Esophagus muscularis mucosa (tissue), 4 donors: ENCODE measurements around the gene CST9L. TPM values are rescaled to one million over a fixed set of nuclear protein-coding genes. Genes with fewer than 3 reads are reported as not detected.

ENCODE experiments used
- DNase-seq: peaks from one replicate; pipeline ENCODE4 v3.0.0-alpha.2; 2017; ENCODE audit errors: extremely low spot score
- H3K27ac ChIP-seq, 4 donors: fragments of 200-600 bp; sonication (generic); replicated peaks in 1 of 4; 1 replicate in 3 of 4; 2 replicates in 1 of 4; pipeline ENCODE4 v1.5.1; 2016 to 2019; ENCODE audit warnings: mild to moderate bottlenecking in 1 of 4
- H3K27me3 ChIP-seq, 4 donors: fragments of 200-600 bp; sonication (generic); one replicate each; pipeline versions ENCODE4 v1.5.1 to v1.6.0; 2016 to 2019
- H3K36me3 ChIP-seq, 4 donors: fragments of 200-600 bp; sonication (generic); one replicate each; pipeline ENCODE4 v1.5.1; 2016 to 2019
- H3K4me1 ChIP-seq, 4 donors: fragments of 200-600 bp; sonication (generic); one replicate each; pipeline ENCODE4 v1.5.1; 2016 to 2019
- H3K4me3 ChIP-seq, 4 donors: fragments of 200-600 bp; sonication (generic); 1 replicate in 2 of 4; 2 replicates in 2 of 4; pipeline ENCODE4 v1.5.1; 2016 to 2019; ENCODE audit warnings: mild to moderate bottlenecking in 4 of 4, moderate library complexity in 1 of 4
- H3K9me3 ChIP-seq, 4 donors: fragments of 200-600 bp; sonication (generic); 1 replicate in 3 of 4; 2 replicates in 1 of 4; pipeline ENCODE4 v1.5.1; 2016 to 2019
- EP300 ChIP-seq: sonication (generic); formaldehyde crosslinking; IDR thresholded peaks from one replicate; pipeline ENCODE4 v1.6.1; 2017; ENCODE audit warnings: antibody characterized with exemption
- POLR2A ChIP-seq: fragments of 450-650 bp; IDR thresholded peaks from one replicate; pipeline ENCODE4 v1.6.1; 2017; ENCODE audit warnings: antibody characterized with exemption, moderate library complexity, mild to moderate bottlenecking, low read depth
- POLR2AphosphoS5 ChIP-seq, 2 donors: sonication (generic); formaldehyde crosslinking; IDR thresholded peaks; one replicate each; pipeline ENCODE4 v1.6.1; 2017; ENCODE audit warnings: antibody characterized with exemption in 2 of 2
- WGBS: methylation state at CpG from one replicate; pipeline ENCODE4 v1.1.5; 2018; 5-methylcytosine and 5-hydroxymethylcytosine counted together
- intact Hi-C: fragments of 100-400 bp; cut with DNase I; formaldehyde crosslinking; loops from one replicate; pipeline ENCODE4 v1.15.1; 2023
- total RNA-seq, 4 donors: library from RNA; depleted of rRNA; stranded (reverse); fragments of >200 nt; gene quantifications; one replicate each; pipeline versions ENCODE4 v1.1.0 to v1.2.1, GENCODE V29; 2016
- TF ChIP-seq, protein P1 (sequence below), 3 experiments: fragments of 200-600 bp in 2 of 3; fragments of 450-650 bp in 1 of 3; sonication (generic) in 2 of 3; IDR thresholded peaks; one replicate each; pipeline ENCODE4 v1.5.1; 2017 to 2019; ENCODE audit warnings: antibody characterized with exemption in 3 of 3, mild to moderate bottlenecking in 2 of 3, moderate library complexity in 1 of 3

Gene CST9L
- total RNA-seq, 4 donors from 2014 or later = not detected

DNA sequence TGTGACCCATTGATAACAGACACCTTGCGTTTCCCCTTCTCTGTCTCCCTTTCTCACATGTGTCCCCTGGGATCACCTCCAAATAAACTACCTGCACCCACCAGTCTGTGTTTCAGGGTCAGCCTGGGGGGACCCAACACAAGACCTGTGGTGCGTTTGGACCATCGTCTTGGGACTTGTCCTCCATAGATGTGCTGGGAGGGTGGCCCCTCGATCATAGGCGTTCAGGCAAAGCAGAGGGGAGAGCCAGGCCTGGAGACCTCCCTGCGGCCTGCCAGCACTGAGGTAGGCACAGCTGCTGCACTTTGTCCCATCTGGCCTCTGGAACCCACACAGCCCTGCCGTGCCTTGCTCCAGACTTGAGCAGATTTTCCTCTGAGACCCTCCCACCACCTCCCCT is 19.3 kb upstream of the CST9L start:
- H3K27me3 ChIP-seq = peaks cover 0 to 8% (median 0%) of the 10 kb centered on the region in 4 donors
- intact Hi-C loops = no loop called here
- DNase-seq = peak; percentile 50
- 74% methylated on average over 7 of the region's 7 CpGs for WGBS
- no peaks in the 10 kb centered on the region for H3K36me3 ChIP-seq
- no peaks in the 10 kb centered on the region for H3K4me1 ChIP-seq
- TF ChIP-seq POLR2AphosphoS5 (IDR thresholded peaks at IDR 0.05) (no peak), EP300 (no peak), POLR2A (no peak)
- TF ChIP-seq, protein P1, sequence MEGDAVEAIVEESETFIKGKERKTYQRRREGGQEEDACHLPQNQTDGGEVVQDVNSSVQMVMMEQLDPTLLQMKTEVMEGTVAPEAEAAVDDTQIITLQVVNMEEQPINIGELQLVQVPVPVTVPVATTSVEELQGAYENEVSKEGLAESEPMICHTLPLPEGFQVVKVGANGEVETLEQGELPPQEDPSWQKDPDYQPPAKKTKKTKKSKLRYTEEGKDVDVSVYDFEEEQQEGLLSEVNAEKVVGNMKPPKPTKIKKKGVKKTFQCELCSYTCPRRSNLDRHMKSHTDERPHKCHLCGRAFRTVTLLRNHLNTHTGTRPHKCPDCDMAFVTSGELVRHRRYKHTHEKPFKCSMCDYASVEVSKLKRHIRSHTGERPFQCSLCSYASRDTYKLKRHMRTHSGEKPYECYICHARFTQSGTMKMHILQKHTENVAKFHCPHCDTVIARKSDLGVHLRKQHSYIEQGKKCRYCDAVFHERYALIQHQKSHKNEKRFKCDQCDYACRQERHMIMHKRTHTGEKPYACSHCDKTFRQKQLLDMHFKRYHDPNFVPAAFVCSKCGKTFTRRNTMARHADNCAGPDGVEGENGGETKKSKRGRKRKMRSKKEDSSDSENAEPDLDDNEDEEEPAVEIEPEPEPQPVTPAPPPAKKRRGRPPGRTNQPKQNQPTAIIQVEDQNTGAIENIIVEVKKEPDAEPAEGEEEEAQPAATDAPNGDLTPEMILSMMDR (IDR thresholded peaks at IDR 0.05) = no peak
- no peak overlapping the region for H3K27ac ChIP-seq
- H3K4me3 ChIP-seq = no peak overlapping the region
- no peaks in the 10 kb centered on the region for H3K9me3 ChIP-seq

DNA sequence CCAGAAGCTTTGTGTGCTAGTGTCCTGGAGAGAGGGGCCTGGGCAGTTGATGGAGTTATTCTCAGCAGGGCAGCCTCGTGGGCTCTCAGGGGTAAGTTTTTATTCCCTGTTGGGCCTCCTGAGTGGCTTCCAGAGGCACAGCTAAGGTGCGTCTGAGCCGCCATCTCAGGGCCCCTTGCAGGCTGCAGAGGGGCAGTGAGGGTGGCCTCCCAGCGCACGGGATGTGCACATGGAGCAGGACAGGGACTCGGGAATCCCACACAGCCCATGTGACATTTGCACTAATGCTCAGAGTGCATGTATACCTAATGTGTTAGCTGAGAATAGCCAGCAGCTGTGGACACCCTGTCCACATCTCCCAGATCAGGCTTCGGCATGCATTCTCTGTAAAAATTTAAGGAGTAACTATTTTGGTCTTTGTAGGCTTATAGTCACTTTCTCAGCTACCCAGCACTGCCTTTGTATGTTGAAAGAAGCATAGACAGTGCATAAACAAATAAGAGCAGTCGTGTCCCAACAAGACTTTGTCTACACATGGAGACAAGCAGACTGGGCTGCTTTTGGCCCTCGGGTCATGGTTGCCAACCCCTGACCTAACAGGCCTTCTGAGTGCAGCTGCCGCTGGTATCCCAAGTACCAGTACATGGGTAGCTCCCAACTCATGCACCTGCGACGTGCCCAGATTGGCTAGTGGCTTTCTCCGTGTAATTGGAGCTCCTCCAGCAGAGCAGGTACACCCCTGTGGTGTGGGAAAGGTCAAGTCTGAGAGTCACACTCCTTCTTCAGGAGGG is 18.6 kb upstream of the CST9L start:
- TF ChIP-seq POLR2AphosphoS5 (IDR thresholded peaks at IDR 0.05) (no peak), EP300 (no peak), POLR2A (no peak)
- TF ChIP-seq, protein P1 (IDR thresholded peaks at IDR 0.05) = no peak
- no peaks in the 10 kb centered on the region for H3K4me1 ChIP-seq
- no peaks in the 10 kb centered on the region for H3K36me3 ChIP-seq
- no peak overlapping the region for H3K27ac ChIP-seq
- H3K9me3 ChIP-seq = no peaks in the 10 kb centered on the region
- WGBS = 72% methylated on average over 12 of the region's 13 CpGs
- H3K4me3 ChIP-seq = no peak overlapping the region
- peak; percentile 53 for DNase-seq
- H3K27me3 ChIP-seq = peaks cover 0 to 12% (median 0%) of the 10 kb centered on the region in 4 donors
- intact Hi-C loops = no loop called here

DNA sequence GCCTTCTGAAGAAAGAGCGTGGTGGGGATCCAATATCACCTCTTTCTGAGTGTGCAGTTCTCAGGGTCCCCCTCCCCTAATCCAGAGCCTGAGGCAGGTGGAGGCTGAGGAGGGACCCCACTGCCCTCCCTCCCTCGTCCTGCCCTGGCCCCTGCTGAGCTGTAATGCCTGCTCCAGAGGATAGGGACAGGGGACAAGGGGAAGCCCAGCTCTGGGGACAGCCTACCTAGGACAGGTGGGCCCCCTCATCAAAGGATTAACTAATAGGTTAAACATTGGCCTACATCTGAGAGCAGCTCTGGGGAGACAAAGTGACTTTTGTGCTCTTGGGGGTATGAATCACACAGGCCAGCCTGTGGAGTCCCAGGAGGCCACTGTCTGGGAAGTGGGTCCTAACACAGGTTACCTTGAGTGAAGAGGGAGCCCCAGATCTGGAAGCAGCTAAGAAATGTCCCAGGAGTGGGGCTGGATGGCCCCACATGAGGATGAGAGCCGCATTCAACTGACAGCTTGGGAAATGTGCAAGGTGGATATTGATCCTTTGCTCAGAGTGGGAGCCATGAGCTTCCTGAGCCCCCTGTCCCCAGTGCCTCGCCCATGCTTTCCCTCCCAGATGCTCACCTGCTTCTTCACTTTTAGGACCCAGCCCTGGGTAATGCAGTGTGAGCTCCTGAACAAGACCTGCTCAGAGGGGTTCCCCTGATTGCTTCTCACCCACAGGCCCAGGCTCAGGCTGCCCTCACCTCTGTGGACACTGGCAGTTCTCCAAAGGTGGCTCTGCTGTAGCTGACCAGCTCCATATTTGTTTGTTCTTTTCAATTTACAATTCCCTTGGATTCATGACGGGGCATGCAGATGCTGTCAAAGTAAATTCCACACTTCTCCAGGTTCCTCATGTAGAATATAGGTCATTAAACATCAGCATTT is 17.8 kb upstream of the CST9L start:
- Histone ChIP-seq H3K9me3 (no peaks in the 10 kb centered on the region), H3K4me3 (no peak overlapping the region), H3K27me3 (peaks cover 0 to 12% (median 0%) of the 10 kb centered on the region in 4 donors), H3K36me3 (no peaks in the 10 kb centered on the region), H3K4me1 (no peaks in the 10 kb centered on the region), H3K27ac (no peak overlapping the region)
- intact Hi-C loops = no loop called here
- TF ChIP-seq EP300 (no peak), POLR2AphosphoS5 (IDR thresholded peaks at IDR 0.05) (no peak), POLR2A (no peak)
- TF ChIP-seq, protein P1 (IDR thresholded peaks at IDR 0.05) = no peak
- peak; percentile 89 for DNase-seq
- 83% methylated on average over 5 of the region's 5 CpGs for WGBS

DNA sequence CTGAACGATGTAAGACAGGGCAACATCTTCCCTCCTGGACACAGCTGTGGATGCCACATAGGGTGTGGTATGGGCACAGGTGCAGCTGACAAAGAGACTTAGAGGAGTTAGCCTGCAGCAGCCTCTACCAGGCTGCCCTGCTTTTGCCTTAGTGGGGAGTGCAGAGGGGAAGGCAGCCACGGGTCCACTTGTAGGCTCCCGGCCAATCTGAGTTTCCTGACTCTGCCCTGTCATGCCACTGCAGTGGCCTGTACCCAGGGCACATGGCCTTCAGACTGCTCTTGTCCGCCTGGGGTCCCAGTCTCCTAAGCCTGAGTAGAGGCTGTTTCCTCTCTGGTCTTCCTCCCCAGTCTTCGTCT is 17.1 kb upstream of the CST9L start:
- H3K4me1 ChIP-seq = no peaks in the 10 kb centered on the region
- WGBS = 59% methylated on average over 5 of the region's 5 CpGs
- H3K36me3 ChIP-seq = no peaks in the 10 kb centered on the region
- intact Hi-C loops = no loop called here
- DNase-seq = peak; percentile 78
- no peak overlapping the region for H3K27ac ChIP-seq
- peaks cover 0 to 12% (median 0%) of the 10 kb centered on the region in 4 donors for H3K27me3 ChIP-seq
- TF ChIP-seq POLR2A (no peak), EP300 (no peak), POLR2AphosphoS5 (IDR thresholded peaks at IDR 0.05) (no peak)
- TF ChIP-seq, protein P1 (IDR thresholded peaks at IDR 0.05) = no peak
- H3K9me3 ChIP-seq = no peaks in the 10 kb centered on the region
- H3K4me3 ChIP-seq = no peak overlapping the region
